Dermis blood vessel endothelial cell (primary cell): Measurements from ENCODE around the gene NLK. TPM values are rescaled to one million over a fixed set of nuclear protein-coding genes. Genes with fewer than 3 reads are reported as not detected.

Source experiments
- DNase-seq: peaks from one replicate; pipeline ENCODE4 v3.0.0; 2010
- total RNA-seq: library from RNA; depleted of rRNA; stranded (reverse); fragments of >200 nt; gene quantifications from 2 replicates; pipeline ENCODE4 v1.2.3, GENCODE V29; 2014

Gene NLK
- total RNA-seq, 1 donor from 2014 or later, result 49.4 TPM

- peak; percentile 100 for DNase-seq
Measured at GRCh38 chr17:28041068-28041843, 1.2 kb upstream of the NLK start.

DNA sequence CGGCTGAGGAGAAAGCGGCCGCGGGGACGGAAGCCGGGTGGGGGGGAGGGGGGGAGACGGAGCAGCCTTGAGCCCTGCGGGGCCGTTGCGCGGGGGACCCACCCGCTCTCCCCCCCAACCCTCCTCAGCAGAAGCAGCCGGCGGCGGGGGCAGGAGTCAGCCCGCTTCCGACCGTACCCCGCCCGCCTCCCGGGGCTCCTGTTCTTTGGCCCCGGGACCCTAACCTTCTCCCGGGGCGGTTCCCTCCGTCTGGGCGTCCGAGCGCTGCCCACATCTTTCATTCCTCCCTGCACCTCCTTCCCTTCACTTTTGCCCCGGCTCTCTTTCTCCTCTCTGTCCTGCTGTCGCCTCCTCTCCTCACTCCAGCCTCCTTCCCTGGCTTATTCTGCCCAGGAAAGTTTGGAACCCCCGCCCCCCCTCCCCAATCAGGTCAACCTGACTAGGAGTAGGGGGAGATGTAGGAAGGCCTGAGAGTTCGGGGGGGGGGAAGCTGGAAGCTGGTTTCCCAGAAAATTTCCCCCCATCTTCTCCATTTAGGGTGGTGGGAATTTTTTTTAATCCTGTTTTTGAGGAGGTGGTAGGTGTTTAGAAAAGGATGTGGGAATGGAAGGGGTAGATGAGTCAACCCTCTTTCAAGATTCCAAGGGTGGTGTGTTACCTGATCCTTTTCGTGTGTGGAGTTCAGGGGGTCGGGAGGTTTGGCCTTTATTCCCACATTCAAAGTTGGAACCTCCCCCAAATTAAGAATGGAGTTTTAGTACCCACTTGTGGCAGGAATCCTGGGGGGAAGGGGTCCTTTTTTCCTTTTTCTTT, 427 bp upstream of the NLK start:
- DNase-seq, result peak; percentile 30

DNA sequence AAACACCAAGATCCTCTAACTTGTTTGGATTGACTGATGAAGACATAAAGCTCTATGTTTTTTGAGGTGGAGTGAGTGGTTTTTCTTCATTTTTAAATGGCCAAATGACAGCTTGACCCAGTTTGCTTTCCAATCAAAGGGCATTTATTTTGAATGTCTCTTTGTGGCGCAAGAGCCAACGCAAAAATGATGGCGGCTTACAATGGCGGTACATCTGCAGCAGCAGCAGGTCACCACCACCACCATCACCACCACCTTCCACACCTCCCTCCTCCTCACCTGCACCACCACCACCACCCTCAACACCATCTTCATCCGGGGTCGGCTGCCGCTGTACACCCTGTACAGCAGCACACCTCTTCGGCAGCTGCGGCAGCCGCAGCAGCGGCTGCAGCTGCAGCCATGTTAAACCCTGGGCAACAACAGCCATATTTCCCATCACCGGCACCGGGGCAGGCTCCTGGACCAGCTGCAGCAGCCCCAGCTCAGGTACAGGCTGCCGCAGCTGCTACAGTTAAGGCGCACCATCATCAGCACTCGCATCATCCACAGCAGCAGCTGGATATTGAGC, 329 bp downstream of the NLK start:
- no peak for DNase-seq

- no peak for DNase-seq
Measured at GRCh38 chr17:28043296-28043695, 819 bp downstream of the NLK start.

DNA sequence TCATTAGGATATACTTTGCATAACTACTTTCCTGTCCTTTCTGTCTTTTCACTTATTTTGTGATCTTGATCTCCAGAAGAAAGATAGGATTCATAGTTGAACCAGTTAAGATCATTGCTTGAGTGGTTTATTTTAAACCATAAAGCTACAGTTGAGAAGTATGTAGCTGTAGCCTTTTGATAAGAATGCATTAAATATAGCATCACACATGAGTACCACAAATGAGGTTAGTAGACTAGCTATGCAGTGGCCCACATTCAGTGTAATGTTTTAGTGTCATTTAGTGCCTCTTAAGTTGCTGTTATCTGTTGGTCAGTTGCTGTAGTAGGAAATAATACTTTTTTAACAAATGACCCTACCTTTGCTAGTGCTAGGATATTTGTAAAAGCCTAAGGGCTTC, 1.3 kb downstream of the NLK start:
- DNase-seq, result no peak

DNA sequence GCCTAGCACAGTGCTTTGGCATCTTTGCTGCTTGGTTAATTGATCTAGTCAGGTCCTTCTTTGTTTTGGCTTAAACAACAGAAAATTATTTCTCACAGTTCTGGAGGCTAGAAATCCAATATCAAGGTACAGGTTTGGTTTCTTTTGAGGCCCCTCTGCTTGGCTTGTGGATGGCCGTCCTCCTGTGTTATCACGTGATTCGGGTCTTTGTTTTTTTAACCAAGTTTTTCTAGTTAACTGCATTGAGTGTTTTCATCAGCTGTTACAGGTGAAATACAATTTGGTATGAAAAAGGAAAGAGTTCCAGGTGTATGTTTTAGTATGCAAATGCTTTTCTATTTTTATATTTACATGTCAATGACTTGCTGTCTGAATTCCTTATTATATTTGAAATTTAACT, 2.8 kb downstream of the NLK start:
- no peak for DNase-seq

- DNase-seq, result no peak
Measured at GRCh38 chr17:28046034-28046825, 3.8 kb downstream of the NLK start.

- DNase-seq, result no peak
Measured at GRCh38 chr17:28047806-28048205, 5.3 kb downstream of the NLK start.

DNA sequence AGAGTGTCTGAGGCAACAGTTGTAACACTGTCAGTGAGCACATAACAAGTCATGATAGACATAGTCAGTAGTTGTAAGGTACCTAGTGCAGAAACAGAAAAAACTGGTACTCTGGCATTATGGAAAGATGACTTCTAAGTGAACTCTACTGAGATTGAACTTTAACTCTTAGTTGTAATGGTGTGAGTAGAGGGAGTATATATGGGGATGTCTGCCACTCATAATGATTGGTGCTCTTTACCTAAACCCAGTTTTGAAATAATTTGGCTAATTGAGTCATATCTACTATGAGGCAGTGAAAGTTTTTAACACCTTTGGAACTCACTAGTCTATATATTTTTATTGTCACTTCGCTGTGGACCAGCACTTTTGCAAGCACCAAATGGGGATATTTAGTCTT, 6.6 kb downstream of the NLK start:
- no peak for DNase-seq

DNA sequence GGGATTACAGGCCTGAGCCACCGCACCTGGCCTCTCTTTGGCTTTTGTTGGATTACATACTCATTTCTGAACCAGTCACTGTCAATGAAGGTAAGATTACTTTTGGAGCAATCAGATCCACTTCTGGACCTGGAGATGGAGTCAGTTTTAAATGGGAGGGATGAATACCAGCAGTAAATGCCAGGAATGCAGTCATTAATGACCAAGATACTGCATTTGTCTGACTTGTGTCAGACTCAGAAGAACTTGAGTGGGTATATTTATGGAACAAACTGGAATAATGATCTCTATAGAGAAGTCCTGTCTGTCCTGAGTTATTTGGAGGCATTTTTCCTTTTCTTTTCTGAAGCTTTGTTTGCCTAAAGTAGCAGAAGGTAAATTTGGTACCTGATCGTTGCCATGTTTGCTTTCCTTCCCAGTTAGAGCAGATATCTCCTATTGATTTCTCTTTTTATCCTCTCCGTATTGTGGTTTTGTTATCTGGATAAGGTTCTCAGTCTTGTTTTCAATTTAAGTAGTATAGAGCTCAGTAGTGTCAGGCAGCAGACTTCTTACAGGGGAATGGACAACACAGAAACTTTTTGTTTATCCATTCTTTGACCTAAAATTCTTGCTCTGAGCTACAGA, 10.7 kb downstream of the NLK start:
- DNase-seq, result no peak

- DNase-seq, result no peak
Measured at GRCh38 chr17:28053725-28054124, 11.2 kb downstream of the NLK start.

- no peak for DNase-seq
Measured at GRCh38 chr17:28055546-28056275, 13.2 kb downstream of the NLK start.

DNA sequence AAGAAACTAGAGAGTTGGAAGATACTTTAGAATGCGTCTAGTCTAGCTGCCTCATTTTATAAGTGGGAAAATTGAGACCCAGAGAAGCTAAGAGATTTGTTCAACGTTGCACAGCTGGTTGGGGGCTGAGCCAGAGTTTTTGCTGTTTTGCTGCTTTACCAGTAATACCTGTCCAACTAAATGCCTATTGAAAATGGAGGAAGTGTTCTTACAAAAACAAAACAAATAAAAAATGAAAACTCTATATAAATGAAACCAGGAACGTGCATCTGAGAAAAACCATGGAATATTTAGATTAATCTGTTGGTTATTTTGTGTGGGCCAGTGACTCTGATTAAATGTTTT, 13.8 kb downstream of the NLK start:
- DNase-seq, result no peak

DNA sequence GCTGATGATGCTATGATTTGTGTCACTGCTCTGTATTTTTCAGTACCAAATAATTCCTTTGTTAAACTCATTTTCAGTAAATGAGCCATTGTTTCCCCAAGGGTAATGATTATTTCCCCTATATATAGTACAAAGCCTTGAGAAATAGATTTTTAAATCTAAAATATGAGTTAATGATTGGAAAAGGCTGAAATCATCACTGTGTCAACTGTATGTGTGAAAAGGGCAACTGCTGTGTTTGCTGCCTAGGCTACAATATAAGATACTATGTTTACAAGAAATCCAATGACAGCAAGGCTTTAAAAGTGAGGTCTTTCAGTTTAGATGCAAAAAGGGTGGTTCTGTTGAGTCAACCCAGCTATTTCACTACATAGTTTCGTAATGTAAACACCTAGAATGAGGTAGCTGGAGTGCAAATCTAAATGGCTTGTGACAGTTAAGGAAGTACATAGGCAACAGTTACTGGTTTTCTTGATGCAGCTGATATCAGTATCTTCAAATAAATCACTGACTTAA, 15.3 kb downstream of the NLK start:
- peak; percentile 18 for DNase-seq

DNA sequence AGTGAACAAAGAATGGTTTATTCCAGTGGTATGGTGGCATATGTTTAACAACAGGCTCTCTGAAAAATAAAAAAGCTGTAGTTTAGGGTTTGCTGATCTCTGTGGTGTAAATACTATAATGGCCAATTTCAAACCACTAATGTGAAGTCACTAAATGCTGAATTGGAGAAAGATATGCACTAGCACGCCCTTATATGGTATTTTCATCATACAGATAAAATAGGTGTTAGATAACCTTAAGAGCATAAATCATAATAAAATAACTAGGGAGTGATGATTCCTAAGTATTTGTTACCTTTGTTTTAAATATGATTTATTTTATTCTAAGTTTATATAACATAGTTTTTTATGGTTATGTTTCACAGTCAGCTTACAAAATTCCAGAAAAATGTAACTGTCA, 17.2 kb downstream of the NLK start:
- DNase-seq, result no peak

DNA sequence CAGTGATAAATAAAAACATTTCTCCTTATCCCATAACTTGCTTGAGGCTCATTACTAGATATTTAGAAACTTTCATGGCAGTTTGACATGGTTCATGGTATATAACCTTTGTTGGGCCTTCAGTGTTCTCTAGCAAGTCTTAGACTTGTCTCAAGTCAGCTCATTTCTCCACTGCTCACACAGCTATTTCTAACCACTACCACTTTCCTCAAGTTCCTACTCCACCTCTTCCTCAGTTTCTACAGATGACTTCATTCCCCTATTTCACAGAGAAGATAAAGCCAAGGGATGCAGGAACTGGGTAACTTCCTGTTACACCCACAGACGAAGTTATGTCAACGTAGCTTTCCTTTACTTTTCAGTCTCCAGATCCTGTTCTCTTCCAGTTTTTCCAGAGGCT, 23.2 kb downstream of the NLK start:
- peak; percentile 60 for DNase-seq

DNA sequence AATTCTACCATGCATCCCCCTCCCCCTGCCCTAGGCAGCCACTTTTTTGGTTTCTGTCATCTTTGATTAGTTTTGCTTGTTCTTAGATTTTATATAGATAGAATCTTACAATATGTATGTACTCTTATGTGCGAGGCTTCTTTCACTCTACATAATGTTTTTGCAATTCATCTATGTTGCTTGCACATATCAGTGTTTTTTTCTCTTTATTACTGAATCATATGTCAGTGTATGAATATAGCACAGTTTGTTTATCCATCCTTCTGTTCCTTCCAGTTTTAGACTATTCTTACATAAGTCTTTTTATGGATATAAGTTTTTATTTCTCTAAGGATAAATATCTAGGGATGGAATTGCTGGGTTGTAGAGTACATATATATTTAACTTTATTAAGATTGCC, 26.6 kb downstream of the NLK start:
- DNase-seq, result no peak

DNA sequence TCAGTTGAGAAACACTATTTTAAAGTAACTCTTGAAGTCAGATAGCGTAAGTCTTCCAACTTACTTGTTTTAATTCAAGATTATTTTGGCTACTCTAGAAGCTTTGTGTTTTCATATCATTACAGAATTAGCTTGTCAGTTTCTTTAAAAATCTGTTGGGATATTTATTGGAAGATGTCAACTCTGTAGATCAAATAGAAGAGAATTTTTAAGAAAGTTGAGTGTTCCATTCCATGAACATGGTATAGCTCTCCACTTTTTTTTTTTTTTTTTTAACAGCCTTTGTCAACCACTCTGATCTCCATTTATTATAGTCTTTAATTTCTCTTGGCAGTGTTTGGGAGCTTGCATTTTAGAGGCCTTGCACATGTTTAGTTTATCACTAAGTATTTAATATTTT, 28.7 kb downstream of the NLK start:
- DNase-seq, result no peak

DNA sequence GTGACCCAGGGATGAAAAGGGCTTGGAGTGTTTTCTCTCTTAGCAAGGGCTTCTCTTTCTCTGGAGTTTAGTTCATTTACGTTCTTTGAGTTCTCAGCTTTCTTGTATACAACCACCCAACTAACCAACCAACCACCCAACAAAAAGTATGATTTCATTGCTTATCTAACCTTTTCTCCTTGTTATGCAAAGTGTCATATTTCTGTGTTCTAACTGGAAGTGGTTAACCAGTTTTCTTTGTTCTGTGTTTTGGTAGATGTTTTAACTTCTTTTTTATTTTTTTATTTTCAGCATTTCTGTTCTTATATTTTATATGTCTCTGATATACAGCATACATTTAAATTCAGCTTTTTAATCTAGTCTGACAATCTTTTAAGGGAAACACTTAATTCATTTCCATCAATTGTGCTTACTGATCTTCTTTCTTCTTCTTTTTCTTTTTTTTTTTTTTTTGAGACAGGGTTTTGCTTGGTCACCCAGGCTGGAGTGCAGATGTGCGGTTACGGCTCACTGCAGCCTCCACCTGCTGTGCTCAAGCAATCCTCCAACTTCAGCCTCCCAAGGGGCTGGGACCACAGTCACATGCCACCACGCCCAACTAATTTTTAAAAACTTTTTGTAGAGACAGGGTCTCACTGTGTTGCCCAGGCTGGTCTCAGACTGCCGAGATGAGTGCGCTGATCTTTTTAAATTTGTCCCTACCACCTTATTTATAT, 29.6 kb downstream of the NLK start:
- no peak for DNase-seq

DNA sequence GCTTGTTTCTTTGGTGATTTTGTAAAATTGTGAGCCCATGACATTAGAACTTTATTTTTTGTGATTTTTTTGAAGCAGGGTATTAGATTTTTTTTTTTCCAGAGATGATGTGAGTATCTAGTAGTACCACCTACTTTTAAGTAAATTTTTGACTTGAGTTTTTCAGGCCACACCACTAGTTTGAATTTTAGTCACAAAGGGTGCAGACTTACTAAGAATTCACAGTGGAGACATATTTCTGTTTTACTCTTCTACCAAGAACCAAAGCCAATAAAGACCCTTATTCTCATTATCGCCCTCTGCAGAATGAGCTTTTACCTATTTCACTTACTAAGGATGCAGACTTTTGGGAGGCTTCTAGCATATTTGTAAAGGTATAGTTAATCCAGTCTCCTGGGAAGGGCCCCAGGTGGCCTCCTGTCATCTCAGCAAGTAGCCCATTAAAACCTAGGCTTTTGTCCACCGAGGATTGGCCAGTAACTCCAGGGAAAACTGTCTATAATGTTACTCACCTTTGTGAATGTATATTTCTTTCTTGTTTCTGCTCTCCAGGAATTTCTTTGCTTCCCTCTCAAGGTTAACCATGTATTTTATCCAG, 30.6 kb downstream of the NLK start:
- DNase-seq, result no peak

DNA sequence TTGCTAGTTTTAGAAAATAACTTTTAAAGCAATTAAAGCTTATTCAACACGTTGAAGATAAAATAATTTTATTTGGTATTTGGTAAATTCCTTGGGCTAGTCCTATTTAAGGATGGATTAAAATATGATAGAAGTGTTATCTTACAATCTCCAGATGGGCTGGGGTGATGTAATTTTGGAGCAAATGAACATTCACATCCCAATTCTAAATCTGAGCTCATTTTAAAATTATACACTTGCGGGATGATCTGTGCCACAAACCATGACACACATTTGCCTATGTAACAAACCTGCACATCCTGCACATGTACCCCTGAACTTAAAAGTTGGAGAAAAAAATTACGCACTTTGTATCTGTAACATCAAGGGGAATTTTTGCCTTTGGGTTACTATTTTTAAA, 31.5 kb downstream of the NLK start:
- no peak for DNase-seq
